GM10266 (cell line): ENCODE results near the gene RTN4RL1.
"Not testable (repeated sequence)": the region's sequence is repeated elsewhere in the genome, so short reads cannot be mapped to it uniquely, and the experiment has no call there.

ENCODE experiments used
- DNase-seq: peaks from one replicate; pipeline ENCODE4 v3.0.0; 2012; ENCODE audit errors: extremely low spot score
- CTCF ChIP-seq: IDR thresholded peaks from 2 replicates; pipeline ENCODE4 v1.5.1; 2012; ENCODE audit warnings: mild to moderate bottlenecking, low read depth; ENCODE audit not compliant: control insufficient read depth, insufficient read depth; ENCODE audit errors: missing control alignments

RTN4RL1 gene

GRCh38 chr17:1985093-1985492 lies 40.0 kb downstream of the RTN4RL1 start:
- TF ChIP-seq CTCF, result no peak
- no peak for DNase-seq

- DNase-seq, result not testable (repeated sequence)
Measured at GRCh38 chr17:1982793-1983366, 42.3 kb downstream of the RTN4RL1 start.

- no peak for DNase-seq
- TF ChIP-seq CTCF, result no peak
Measured at GRCh38 chr17:1980665-1981250, 44.4 kb downstream of the RTN4RL1 start.

- no peak for TF ChIP-seq CTCF
- DNase-seq, result no peak
Measured at GRCh38 chr17:1979182-1979985, 45.8 kb downstream of the RTN4RL1 start.

- no peak for TF ChIP-seq CTCF
- DNase-seq, result no peak
Measured at GRCh38 chr17:1978396-1978949, 46.7 kb downstream of the RTN4RL1 start.

GRCh38 chr17:1977583-1978395 lies 47.3 kb downstream of the RTN4RL1 start:
- no peak for DNase-seq
- TF ChIP-seq CTCF, result no peak

- DNase-seq, result no peak
- TF ChIP-seq CTCF, result no peak
Measured at GRCh38 chr17:1976683-1977064, 48.5 kb downstream of the RTN4RL1 start.
